GM15510 (cell line): ENCODE results near the gene OR4E2.

ENCODE experiments used
- POLR2A ChIP-seq: IDR thresholded peaks from 3 replicates; pipeline ENCODE4 v1.6.1; 2011; ENCODE audit warnings: borderline replicate concordance; ENCODE audit not compliant: insufficient read length; ENCODE audit errors: extremely low read depth

OR4E2 gene

GRCh38 chr14:21653331-21653885, at the start of gene OR4E2:
OR4E2 (plus strand) TSS chr14:21653835; CDS start chr14:21665083, 11,248 bp downstream.
- TF ChIP-seq POLR2A: no peak

GRCh38 chr14:21612324-21612723, 41.3 kb upstream of the OR4E2 start:
- TF ChIP-seq POLR2A: no peak

- no peak for TF ChIP-seq POLR2A
Measured at GRCh38 chr14:21614240-21614639, 39.4 kb upstream of the OR4E2 start.

- no peak for TF ChIP-seq POLR2A
Measured at GRCh38 chr14:21617614-21618013, 36.0 kb upstream of the OR4E2 start.

GRCh38 chr14:21626491-21627230, 27.0 kb upstream of the OR4E2 start:
- TF ChIP-seq POLR2A: no peak

GRCh38 chr14:21631084-21631483, 22.6 kb upstream of the OR4E2 start:
- TF ChIP-seq POLR2A: no peak

GRCh38 chr14:21634840-21635239, 18.8 kb upstream of the OR4E2 start, which contains the start of gene OR10G2:
OR10G2 (minus strand) TSS chr14:21634940; CDS start chr14:21634842, 98 bp downstream.
- TF ChIP-seq POLR2A: no peak

GRCh38 chr14:21642683-21643082, 11.0 kb upstream of the OR4E2 start:
- no peak for TF ChIP-seq POLR2A

- TF ChIP-seq POLR2A: no peak
Measured at GRCh38 chr14:21643407-21643806, 10.2 kb upstream of the OR4E2 start.

GRCh38 chr14:21647380-21647779, 6.3 kb upstream of the OR4E2 start:
- TF ChIP-seq POLR2A: no peak

- TF ChIP-seq POLR2A: no peak
Measured at GRCh38 chr14:21652209-21652808, 1.3 kb upstream of the OR4E2 start.

GRCh38 chr14:21654215-21654614, 580 bp downstream of the OR4E2 start:
- no peak for TF ChIP-seq POLR2A

GRCh38 chr14:21656980-21657379, 3.3 kb downstream of the OR4E2 start:
- TF ChIP-seq POLR2A: no peak

GRCh38 chr14:21668377-21668776, 14.7 kb downstream of the OR4E2 start:
- TF ChIP-seq POLR2A: no peak

GRCh38 chr14:21669284-21669683, 15.6 kb downstream of the OR4E2 start:
- no peak for TF ChIP-seq POLR2A

GRCh38 chr14:21671371-21671770, 17.7 kb downstream of the OR4E2 start:
- TF ChIP-seq POLR2A: no peak
